ENCODE data around the gene HELB. TPM values are rescaled to one million over a fixed set of nuclear protein-coding genes. Genes with fewer than 3 reads are reported as not detected.

Gene HELB
- total RNA-seq, 1 donor from 2014 or later, result 4.1 TPM

- Mint-ChIP-seq H3K4me1 (ENCODE audit: low read depth, unreplicated experiment) (no peaks in the 10 kb centered on the region), H3K27me3 (ENCODE audit: low read depth, unreplicated experiment) (no peaks in the 10 kb centered on the region), H3K4me3 (ENCODE audit: unreplicated experiment) (no peak overlapping the region), H3K27ac (ENCODE audit: unreplicated experiment) (no peak overlapping the region), H3K9me3 (ENCODE audit: unreplicated experiment) (no peaks in the 10 kb centered on the region), H3K36me3 (ENCODE audit: low read depth, unreplicated experiment) (no peaks in the 10 kb centered on the region)
- Histone ChIP-seq H3K4me1 (ENCODE audit: insufficient read depth, low read length) (no peaks in the 10 kb centered on the region), H3K4me2 (ENCODE audit: low read length) (no peak overlapping the region), H2AFZ (ENCODE audit: low read depth, low read length) (no peak overlapping the region), H3K27ac (ENCODE audit: low read depth, low read length) (no peak overlapping the region), H3K9ac (ENCODE audit: low read length) (no peak overlapping the region), H4K20me1 (ENCODE audit: insufficient read depth, low read length) (no peaks in the 10 kb centered on the region), H3K79me2 (ENCODE audit: insufficient read depth, low read length) (no peaks in the 10 kb centered on the region), H3K27me3 (ENCODE audit: insufficient read depth, low read length) (peaks cover 2% of the 10 kb centered on the region), H3K36me3 (ENCODE audit: insufficient read depth, low read length) (no peaks in the 10 kb centered on the region), H3K9me3 (ENCODE audit: insufficient read depth, low read depth, low read length) (no peaks in the 10 kb centered on the region), H3K4me3 (ENCODE audit: insufficient read depth, low read depth, low read length) (no peak overlapping the region)
- FAIRE-seq (no peak), DNase-seq (ENCODE audit: low read depth) (no peak)
- TF ChIP-seq EZH2 (IDR thresholded peaks at IDR 0.05; ENCODE audit: insufficient read depth, low read length) (no peak), CTCF (IDR thresholded peaks at IDR 0.05; ENCODE audit: insufficient read depth, low read depth, low read length) (no peak)
Observed at GRCh38 chr12:66258011-66258410, 44.3 kb upstream of the HELB start.

GRCh38 chr12:66262737-66263136, 39.6 kb upstream of the HELB start:
- Histone ChIP-seq H3K9me3 (ENCODE audit: insufficient read depth, low read depth, low read length) (no peaks in the 10 kb centered on the region), H3K36me3 (ENCODE audit: insufficient read depth, low read length) (no peaks in the 10 kb centered on the region), H3K27me3 (ENCODE audit: insufficient read depth, low read length) (no peaks in the 10 kb centered on the region), H3K4me1 (ENCODE audit: insufficient read depth, low read length) (no peaks in the 10 kb centered on the region), H3K9ac (ENCODE audit: low read length) (no peak overlapping the region), H3K27ac (ENCODE audit: low read depth, low read length) (no peak overlapping the region), H4K20me1 (ENCODE audit: insufficient read depth, low read length) (no peaks in the 10 kb centered on the region), H3K79me2 (ENCODE audit: insufficient read depth, low read length) (no peaks in the 10 kb centered on the region), H2AFZ (ENCODE audit: low read depth, low read length) (no peak overlapping the region), H3K4me2 (ENCODE audit: low read length) (no peak overlapping the region), H3K4me3 (ENCODE audit: insufficient read depth, low read depth, low read length) (no peak overlapping the region)
- no peak overlapping the region for H3K4me3 Mint-ChIP-seq (ENCODE audit: unreplicated experiment)
- no peaks in the 10 kb centered on the region for H3K9me3 Mint-ChIP-seq (ENCODE audit: unreplicated experiment)
- DNase-seq (ENCODE audit: low read depth), result no peak
- TF ChIP-seq CTCF (IDR thresholded peaks at IDR 0.05; ENCODE audit: insufficient read depth, low read depth, low read length) (no peak), EZH2 (IDR thresholded peaks at IDR 0.05; ENCODE audit: insufficient read depth, low read length) (no peak)
- no peaks in the 10 kb centered on the region for H3K36me3 Mint-ChIP-seq (ENCODE audit: low read depth, unreplicated experiment)
- H3K4me1 Mint-ChIP-seq (ENCODE audit: low read depth, unreplicated experiment), result no peaks in the 10 kb centered on the region
- no peak for FAIRE-seq
- H3K27ac Mint-ChIP-seq (ENCODE audit: unreplicated experiment), result no peak overlapping the region
- H3K27me3 Mint-ChIP-seq (ENCODE audit: low read depth, unreplicated experiment), result no peaks in the 10 kb centered on the region

- H4K20me1 ChIP-seq (ENCODE audit: insufficient read depth, low read length), result no peaks in the 10 kb centered on the region
- H3K4me1 ChIP-seq (ENCODE audit: insufficient read depth, low read length), result no peaks in the 10 kb centered on the region
- TF ChIP-seq EZH2 (IDR thresholded peaks at IDR 0.05; ENCODE audit: insufficient read depth, low read length) (no peak), CTCF (IDR thresholded peaks at IDR 0.05; ENCODE audit: insufficient read depth, low read depth, low read length) (no peak)
- no peak overlapping the region for H3K4me3 ChIP-seq (ENCODE audit: insufficient read depth, low read depth, low read length)
- Mint-ChIP-seq H3K9me3 (ENCODE audit: unreplicated experiment) (no peaks in the 10 kb centered on the region), H3K4me3 (ENCODE audit: unreplicated experiment) (no peak overlapping the region), H3K36me3 (ENCODE audit: low read depth, unreplicated experiment) (no peaks in the 10 kb centered on the region), H3K27ac (ENCODE audit: unreplicated experiment) (no peak overlapping the region), H3K4me1 (ENCODE audit: low read depth, unreplicated experiment) (no peaks in the 10 kb centered on the region), H3K27me3 (ENCODE audit: low read depth, unreplicated experiment) (no peaks in the 10 kb centered on the region)
- no peaks in the 10 kb centered on the region for H3K36me3 ChIP-seq (ENCODE audit: insufficient read depth, low read length)
- no peak for FAIRE-seq
- peaks cover 5% of the 10 kb centered on the region for H3K27me3 ChIP-seq (ENCODE audit: insufficient read depth, low read length)
- no peak overlapping the region for H2AFZ ChIP-seq (ENCODE audit: low read depth, low read length)
- no peak overlapping the region for H3K27ac ChIP-seq (ENCODE audit: low read depth, low read length)
- H3K9ac ChIP-seq (ENCODE audit: low read length), result no peak overlapping the region
- no peak overlapping the region for H3K4me2 ChIP-seq (ENCODE audit: low read length)
- H3K79me2 ChIP-seq (ENCODE audit: insufficient read depth, low read length), result no peaks in the 10 kb centered on the region
- no peaks in the 10 kb centered on the region for H3K9me3 ChIP-seq (ENCODE audit: insufficient read depth, low read depth, low read length)
- no peak for DNase-seq (ENCODE audit: low read depth)
Observed at GRCh38 chr12:66268562-66268961, 33.7 kb upstream of the HELB start.
